Measurements from ENCODE around the gene CYGB.

Gene CYGB

DNA sequence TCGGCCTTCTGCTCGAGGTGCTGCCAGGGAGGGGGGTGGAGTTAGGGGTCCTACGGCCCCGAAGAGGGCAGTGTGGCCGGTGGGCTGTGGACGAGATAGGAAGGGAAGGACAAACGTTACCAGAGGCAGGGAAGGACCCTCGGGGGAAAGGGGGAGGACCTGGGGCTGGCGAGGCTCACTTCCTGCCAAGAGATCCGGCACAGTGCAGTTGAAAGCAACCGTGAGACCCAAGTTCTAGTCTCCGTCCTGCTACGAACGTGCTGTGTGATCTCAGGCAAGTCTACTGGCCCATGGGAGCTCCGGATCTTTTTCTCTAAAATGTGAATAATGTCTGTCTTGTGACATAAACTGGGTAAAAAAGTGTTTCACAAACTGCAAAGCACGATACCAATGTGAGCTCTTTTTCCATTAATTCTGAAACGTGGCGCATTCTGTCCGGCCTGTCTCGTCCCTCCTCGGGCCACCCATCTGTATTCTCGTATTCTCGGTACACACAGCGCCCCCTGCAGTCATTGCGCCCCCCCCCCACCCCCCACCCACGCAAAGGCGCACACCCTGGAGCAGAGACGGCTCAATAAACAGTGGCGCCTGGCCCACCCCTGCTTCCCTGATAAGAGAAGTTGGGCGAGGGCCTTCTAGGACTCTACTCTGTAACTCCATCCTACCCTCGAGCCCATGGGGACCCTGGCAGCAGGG, 8.8 kb downstream of the CYGB start:
- no peaks in the 10 kb centered on the region for H3K9me3 ChIP-seq (ENCODE audit: control insufficient read depth, insufficient read depth, low read depth, low read length)
- ChIA-PET POLR2A (interaction anchor here (0.5 to 2.0 kb wide), 5 partner anchors 14 to 503 kb away, joined by 3 to 6 read pairs (median 4); no protein-coding TSS in a partner anchor), CTCF (interaction anchor here (0.6 to 2.4 kb wide), 17 partner anchors 11 to 225 kb away, joined by 3 to 21 read pairs (median 4); partner anchors contain the start of gene PRCD)
- no peaks in the 10 kb centered on the region for H3K36me3 ChIP-seq (ENCODE audit: control insufficient read depth in 2 of 2, insufficient read depth in 1 of 2, low read length in 2 of 2)
- no peak overlapping the region for H3K4me3 ChIP-seq (ENCODE audit: low read depth, low read length)
- H3K4me1 ChIP-seq (ENCODE audit: control insufficient read depth, insufficient read depth, low read length), result peaks cover 19% of the 10 kb centered on the region
- TF ChIP-seq, protein P1, sequence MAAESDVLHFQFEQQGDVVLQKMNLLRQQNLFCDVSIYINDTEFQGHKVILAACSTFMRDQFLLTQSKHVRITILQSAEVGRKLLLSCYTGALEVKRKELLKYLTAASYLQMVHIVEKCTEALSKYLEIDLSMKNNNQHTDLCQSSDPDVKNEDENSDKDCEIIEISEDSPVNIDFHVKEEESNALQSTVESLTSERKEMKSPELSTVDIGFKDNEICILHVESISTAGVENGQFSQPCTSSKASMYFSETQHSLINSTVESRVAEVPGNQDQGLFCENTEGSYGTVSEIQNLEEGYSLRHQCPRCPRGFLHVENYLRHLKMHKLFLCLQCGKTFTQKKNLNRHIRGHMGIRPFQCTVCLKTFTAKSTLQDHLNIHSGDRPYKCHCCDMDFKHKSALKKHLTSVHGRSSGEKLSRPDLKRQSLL (tag by site-specific recombination; IDR thresholded peaks at IDR 0.05), result peak; percentile 20; the same call in 1 of the 2 replicates
- TF ChIP-seq ZFHX2 (tag by site-specific recombination; conservative IDR thresholded peaks at IDR 0.05), result peak; percentile 78
- peak; percentile 90 for TF ChIP-seq EGR2 (tag by site-specific recombination; IDR thresholded peaks at IDR 0.05; ENCODE audit: low read depth)
- TF ChIP-seq, protein P2, sequence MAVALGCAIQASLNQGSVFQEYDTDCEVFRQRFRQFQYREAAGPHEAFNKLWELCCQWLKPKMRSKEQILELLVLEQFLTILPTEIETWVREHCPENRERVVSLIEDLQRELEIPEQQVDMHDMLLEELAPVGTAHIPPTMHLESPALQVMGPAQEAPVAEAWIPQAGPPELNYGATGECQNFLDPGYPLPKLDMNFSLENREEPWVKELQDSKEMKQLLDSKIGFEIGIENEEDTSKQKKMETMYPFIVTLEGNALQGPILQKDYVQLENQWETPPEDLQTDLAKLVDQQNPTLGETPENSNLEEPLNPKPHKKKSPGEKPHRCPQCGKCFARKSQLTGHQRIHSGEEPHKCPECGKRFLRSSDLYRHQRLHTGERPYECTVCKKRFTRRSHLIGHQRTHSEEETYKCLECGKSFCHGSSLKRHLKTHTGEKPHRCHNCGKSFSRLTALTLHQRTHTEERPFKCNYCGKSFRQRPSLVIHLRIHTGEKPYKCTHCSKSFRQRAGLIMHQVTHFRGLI (tag by site-specific recombination; IDR thresholded peaks at IDR 0.05), result 0 out of 2 replicates have a peak, but pooled peaks have one; percentile 39
- 0 out of 2 replicates have a peak, but pooled peaks have one; percentile 17 for TF ChIP-seq ZIC2 (tag by site-specific recombination; IDR thresholded peaks at IDR 0.05)
- TF ChIP-seq ZNF416 (tag by site-specific recombination; IDR thresholded peaks at IDR 0.05), result no peak
- TF ChIP-seq, protein P3, sequence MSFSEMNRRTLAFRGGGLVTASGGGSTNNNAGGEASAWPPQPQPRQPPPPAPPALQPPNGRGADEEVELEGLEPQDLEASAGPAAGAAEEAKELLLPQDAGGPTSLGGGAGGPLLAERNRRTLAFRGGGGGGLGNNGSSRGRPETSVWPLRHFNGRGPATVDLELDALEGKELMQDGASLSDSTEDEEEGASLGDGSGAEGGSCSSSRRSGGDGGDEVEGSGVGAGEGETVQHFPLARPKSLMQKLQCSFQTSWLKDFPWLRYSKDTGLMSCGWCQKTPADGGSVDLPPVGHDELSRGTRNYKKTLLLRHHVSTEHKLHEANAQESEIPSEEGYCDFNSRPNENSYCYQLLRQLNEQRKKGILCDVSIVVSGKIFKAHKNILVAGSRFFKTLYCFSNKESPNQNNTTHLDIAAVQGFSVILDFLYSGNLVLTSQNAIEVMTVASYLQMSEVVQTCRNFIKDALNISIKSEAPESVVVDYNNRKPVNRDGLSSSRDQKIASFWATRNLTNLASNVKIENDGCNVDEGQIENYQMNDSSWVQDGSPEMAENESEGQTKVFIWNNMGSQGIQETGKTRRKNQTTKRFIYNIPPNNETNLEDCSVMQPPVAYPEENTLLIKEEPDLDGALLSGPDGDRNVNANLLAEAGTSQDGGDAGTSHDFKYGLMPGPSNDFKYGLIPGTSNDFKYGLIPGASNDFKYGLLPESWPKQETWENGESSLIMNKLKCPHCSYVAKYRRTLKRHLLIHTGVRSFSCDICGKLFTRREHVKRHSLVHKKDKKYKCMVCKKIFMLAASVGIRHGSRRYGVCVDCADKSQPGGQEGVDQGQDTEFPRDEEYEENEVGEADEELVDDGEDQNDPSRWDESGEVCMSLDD (tag by site-specific recombination; IDR thresholded peaks at IDR 0.05), result no peak
- no peak for TF ChIP-seq FEZF1 (tag by site-specific recombination; IDR thresholded peaks at IDR 0.05)
- H3K27ac ChIP-seq (ENCODE audit: extremely low read depth, low read depth, low read length), result peak overlapping the region; percentile 71

DNA sequence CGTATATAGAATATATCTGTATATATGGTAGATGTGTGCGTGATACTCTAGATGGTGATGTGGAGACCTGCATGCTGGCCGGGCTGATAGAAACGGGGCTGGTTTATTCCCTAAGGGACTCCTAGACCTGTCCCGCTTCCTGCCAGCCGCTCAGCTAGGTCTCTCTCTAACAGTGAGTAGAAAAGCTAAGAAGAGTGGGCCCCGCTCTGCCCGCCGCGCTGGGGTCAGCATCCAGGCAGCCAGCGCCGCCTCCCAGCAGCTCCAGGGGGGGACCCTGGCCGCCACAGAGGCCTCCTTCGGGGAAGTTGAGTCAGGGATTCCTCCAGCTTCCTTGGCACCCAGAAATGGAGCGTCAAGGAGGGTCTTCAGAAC, 9.4 kb downstream of the CYGB start:
- TF ChIP-seq ZNF248 (tag by site-specific recombination; IDR thresholded peaks at IDR 0.05) (no peak), ZFP69B (tag by site-specific recombination; IDR thresholded peaks at IDR 0.05) (0 out of 2 replicates have a peak, but pooled peaks have one; percentile 45)
- Histone ChIP-seq H3K4me3 (ENCODE audit: low read depth, low read length) (no peak overlapping the region), H3K4me1 (ENCODE audit: control insufficient read depth, insufficient read depth, low read length) (peaks cover 17% of the 10 kb centered on the region), H3K36me3 (ENCODE audit: control insufficient read depth in 2 of 2, insufficient read depth in 1 of 2, low read length in 2 of 2) (no peaks in the 10 kb centered on the region), H3K27ac (ENCODE audit: extremely low read depth, low read depth, low read length) (no peak overlapping the region), H3K9me3 (ENCODE audit: control insufficient read depth, insufficient read depth, low read depth, low read length) (no peaks in the 10 kb centered on the region)
- ChIA-PET CTCF (interaction anchor here (0.6 to 2.4 kb wide), 15 partner anchors 11 to 224 kb away, joined by 3 to 21 read pairs (median 4); partner anchors contain the start of gene PRCD), POLR2A (interaction anchor here (0.6 to 2.0 kb wide), 6 partner anchors 13 to 502 kb away, joined by 3 to 5 read pairs (median 3); no protein-coding TSS in a partner anchor)

DNA sequence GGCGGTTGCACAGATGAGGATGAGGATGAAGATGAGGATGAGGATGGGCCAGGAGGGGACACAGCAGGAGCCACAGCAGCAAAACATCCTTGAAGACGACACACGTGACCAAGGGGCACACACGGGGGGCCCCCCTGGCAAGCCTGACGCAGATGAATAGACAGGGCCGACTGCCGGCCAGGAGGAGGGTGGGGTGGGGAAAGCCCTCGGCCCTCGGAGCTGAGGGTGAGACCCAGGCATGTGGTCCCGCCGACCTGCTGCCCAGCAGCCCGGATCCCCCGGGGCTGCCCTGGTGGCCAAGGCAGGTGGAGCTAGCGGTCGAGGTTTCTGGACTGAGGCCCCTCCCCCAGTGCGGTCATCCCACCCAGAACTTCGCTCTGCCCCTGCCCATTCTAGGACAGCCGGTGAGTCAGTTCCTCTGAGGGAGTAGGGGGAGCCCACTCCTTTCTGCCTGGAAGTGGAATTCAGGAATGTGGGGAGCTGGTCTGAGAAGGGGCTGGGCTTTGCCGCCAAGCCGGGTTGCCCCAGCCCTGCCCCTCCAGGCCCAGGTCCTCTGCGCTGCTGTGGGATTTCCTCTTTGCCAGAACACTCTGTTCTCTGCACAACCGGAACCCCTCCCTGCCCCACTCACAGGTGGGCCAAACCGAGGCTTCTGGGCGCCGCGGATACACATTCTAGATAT, 9.9 kb downstream of the CYGB start:
- Histone ChIP-seq H3K36me3 (ENCODE audit: control insufficient read depth in 2 of 2, insufficient read depth in 1 of 2, low read length in 2 of 2) (no peaks in the 10 kb centered on the region), H3K27ac (ENCODE audit: extremely low read depth, low read depth, low read length) (no peak overlapping the region), H3K4me3 (ENCODE audit: low read depth, low read length) (no peak overlapping the region), H3K9me3 (ENCODE audit: control insufficient read depth, insufficient read depth, low read depth, low read length) (no peaks in the 10 kb centered on the region), H3K4me1 (ENCODE audit: control insufficient read depth, insufficient read depth, low read length) (peaks cover 16% of the 10 kb centered on the region)
- ChIA-PET POLR2A (interaction anchor here (0.6 to 2.0 kb wide), 4 partner anchors 13 to 157 kb away, joined by 3 to 5 read pairs (median 3); no protein-coding TSS in a partner anchor), CTCF (interaction anchor here (0.6 to 2.4 kb wide), 11 partner anchors 12 to 224 kb away, joined by 3 to 21 read pairs (median 5); partner anchors contain the start of gene PRCD)
- no peak for TF ChIP-seq ZNF324 (tag by site-specific recombination; IDR thresholded peaks at IDR 0.05)
- peak; percentile 50 for TF ChIP-seq ZIC2 (tag by site-specific recombination; IDR thresholded peaks at IDR 0.05)
- TF ChIP-seq ZNF16 (tag by site-specific recombination; IDR thresholded peaks at IDR 0.05; ENCODE audit: low read depth), result no peak
- peak; percentile 81 for TF ChIP-seq GLIS1 (tag by site-specific recombination; IDR thresholded peaks at IDR 0.05)
- TF ChIP-seq IKZF3 (tag by site-specific recombination; IDR thresholded peaks at IDR 0.05), result no peak
- no peak for TF ChIP-seq ZNF596 (tag by site-specific recombination; IDR thresholded peaks at IDR 0.05)
- TF ChIP-seq, protein P4, sequence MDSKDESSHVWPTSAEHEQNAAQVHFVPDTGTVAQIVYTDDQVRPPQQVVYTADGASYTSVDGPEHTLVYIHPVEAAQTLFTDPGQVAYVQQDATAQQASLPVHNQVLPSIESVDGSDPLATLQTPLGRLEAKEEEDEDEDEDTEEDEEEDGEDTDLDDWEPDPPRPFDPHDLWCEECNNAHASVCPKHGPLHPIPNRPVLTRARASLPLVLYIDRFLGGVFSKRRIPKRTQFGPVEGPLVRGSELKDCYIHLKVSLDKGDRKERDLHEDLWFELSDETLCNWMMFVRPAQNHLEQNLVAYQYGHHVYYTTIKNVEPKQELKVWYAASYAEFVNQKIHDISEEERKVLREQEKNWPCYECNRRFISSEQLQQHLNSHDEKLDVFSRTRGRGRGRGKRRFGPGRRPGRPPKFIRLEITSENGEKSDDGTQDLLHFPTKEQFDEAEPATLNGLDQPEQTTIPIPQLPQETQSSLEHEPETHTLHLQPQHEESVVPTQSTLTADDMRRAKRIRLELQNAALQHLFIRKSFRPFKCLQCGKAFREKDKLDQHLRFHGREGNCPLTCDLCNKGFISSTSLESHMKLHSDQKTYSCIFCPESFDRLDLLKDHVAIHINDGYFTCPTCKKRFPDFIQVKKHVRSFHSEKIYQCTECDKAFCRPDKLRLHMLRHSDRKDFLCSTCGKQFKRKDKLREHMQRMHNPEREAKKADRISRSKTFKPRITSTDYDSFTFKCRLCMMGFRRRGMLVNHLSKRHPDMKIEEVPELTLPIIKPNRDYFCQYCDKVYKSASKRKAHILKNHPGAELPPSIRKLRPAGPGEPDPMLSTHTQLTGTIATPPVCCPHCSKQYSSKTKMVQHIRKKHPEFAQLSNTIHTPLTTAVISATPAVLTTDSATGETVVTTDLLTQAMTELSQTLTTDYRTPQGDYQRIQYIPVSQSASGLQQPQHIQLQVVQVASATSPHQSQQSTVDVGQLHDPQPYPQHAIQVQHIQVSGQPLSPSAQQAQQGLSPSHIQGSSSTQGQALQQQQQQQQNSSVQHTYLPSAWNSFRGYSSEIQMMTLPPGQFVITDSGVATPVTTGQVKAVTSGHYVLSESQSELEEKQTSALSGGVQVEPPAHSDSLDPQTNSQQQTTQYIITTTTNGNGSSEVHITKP (tag by site-specific recombination; IDR thresholded peaks at IDR 0.05), result peak; percentile 34; the same call in 1 of the 2 replicates
- TF ChIP-seq ZNF140 (tag by site-specific recombination; IDR thresholded peaks at IDR 0.05), result no peak
- TF ChIP-seq ZBTB48 (tag by site-specific recombination; IDR thresholded peaks at IDR 0.05), result no peak
- TF ChIP-seq SP2 (tag by site-specific recombination; IDR thresholded peaks at IDR 0.05), result peak; percentile 33
